Peyer's patch (tissue), 4 donors: ENCODE measurements around the gene PTP4A2. TPM values are rescaled to one million over a fixed set of nuclear protein-coding genes. Genes with fewer than 3 reads are reported as not detected.

Experiments
- DNase-seq, 3 donors: peaks; one replicate each; pipeline ENCODE4 v3.0.0-alpha.2; 2017 to 2019
- H3K27ac ChIP-seq, 4 donors: fragments of 200-600 bp; sonication (generic); one replicate each; pipeline ENCODE4 v1.5.1; 2016 to 2019
- H3K27me3 ChIP-seq, 2 donors: fragments of 200-600 bp; sonication (generic); one replicate each; pipeline ENCODE4 v1.5.1; 2019
- H3K36me3 ChIP-seq, 3 donors: fragments of 200-600 bp; sonication (generic); one replicate each; pipeline ENCODE4 v1.5.1; 2016 to 2019
- H3K4me1 ChIP-seq, 4 donors: fragments of 200-600 bp; sonication (generic); one replicate each; pipeline ENCODE4 v1.5.1; 2016 to 2019
- H3K4me3 ChIP-seq, 4 donors: fragments of 200-600 bp; sonication (generic); 1 replicate in 3 of 4; 2 replicates in 1 of 4; pipeline ENCODE4 v1.5.1; 2016 to 2019; ENCODE audit warnings: mild to moderate bottlenecking in 1 of 4
- H3K9me3 ChIP-seq, 4 donors: fragments of 200-600 bp; sonication (generic); one replicate each; pipeline ENCODE4 v1.5.1; 2016 to 2019; ENCODE audit warnings: mild to moderate bottlenecking in 1 of 4
- CTCF ChIP-seq, 6 experiments: fragments of 450-650 bp in 4 of 6; fragments of 200-600 bp in 2 of 6; sonication (generic) in 1 of 6; IDR thresholded peaks; one replicate each; pipeline ENCODE4 v1.5.1; 2017 to 2019; ENCODE audit warnings: antibody characterized with exemption in 6 of 6, mild to moderate bottlenecking in 3 of 6, moderate library complexity in 1 of 6
- POLR2A ChIP-seq, 2 donors: fragments of 450-650 bp; IDR thresholded peaks; one replicate each; pipeline ENCODE4 v1.5.1; 2017; ENCODE audit warnings: antibody characterized with exemption in 2 of 2, mild to moderate bottlenecking in 2 of 2, moderate library complexity in 2 of 2
- total RNA-seq, 4 donors: library from RNA; depleted of rRNA; stranded (reverse); fragments of >200 nt; gene quantifications; one replicate each; pipeline ENCODE4 v1.1.0, GENCODE V29; 2016

The PTP4A2 gene
- total RNA-seq, 4 donors from 2014 or later = 103 to 165 (median 122) TPM

DNA sequence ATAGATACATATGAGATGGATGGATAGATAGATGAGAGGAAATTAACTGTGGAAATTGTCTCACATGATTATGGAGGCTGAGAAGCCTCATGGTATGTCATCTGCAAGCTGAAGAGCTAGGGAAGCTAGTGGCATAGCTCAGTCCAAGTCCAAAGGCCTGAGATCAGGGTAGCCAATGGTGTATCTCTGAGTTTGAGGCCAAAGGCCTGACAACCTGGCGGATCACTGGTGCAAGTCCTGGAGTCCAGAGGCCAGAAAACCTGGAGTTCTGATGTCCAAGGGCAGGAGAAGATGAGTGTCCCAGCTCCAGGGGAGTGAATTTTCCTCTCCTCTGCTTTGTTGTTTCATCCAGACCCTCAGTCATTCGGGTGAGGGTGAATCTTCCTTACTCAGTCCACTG is 78.4 kb downstream of the PTP4A2 start:
- Histone ChIP-seq H3K4me1 (no peaks in the 10 kb centered on the region), H3K27me3 (no peaks in the 10 kb centered on the region), H3K9me3 (no peaks in the 10 kb centered on the region), H3K4me3 (no peak overlapping the region), H3K27ac (peak overlapping the region in 1 of 4 donors; percentile 5), H3K36me3 (no peaks in the 10 kb centered on the region)
- peak in 2 of 3 donors; percentile 56 to 57 for DNase-seq
- TF ChIP-seq POLR2A (IDR thresholded peaks at IDR 0.05) = no peak
- no peak for TF ChIP-seq CTCF (IDR thresholded peaks at IDR 0.05)

DNA sequence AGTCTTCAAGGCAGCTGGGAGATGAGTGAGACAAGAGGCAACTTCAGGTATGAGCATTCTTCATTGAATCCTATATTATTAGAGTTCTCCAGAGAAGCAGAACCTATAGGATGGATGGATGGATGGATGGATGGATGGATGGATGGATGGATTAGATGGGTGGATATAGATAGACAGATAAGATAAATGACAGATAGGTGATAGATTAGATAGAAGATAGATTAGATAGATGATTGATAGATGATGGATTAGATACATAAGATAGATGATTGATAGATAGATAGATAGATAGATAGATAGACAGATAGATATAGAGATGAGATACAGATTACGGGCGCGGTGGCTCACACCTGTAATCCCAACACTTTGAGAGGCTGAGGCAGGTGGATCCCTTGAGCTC is 79.1 kb downstream of the PTP4A2 start:
- Histone ChIP-seq H3K4me1 (no peaks in the 10 kb centered on the region), H3K27me3 (no peaks in the 10 kb centered on the region), H3K27ac (no peak overlapping the region), H3K36me3 (no peaks in the 10 kb centered on the region), H3K9me3 (no peaks in the 10 kb centered on the region), H3K4me3 (no peak overlapping the region)
- no peak for DNase-seq
- TF ChIP-seq POLR2A (IDR thresholded peaks at IDR 0.05) (no peak), CTCF (IDR thresholded peaks at IDR 0.05) (no peak)

DNA sequence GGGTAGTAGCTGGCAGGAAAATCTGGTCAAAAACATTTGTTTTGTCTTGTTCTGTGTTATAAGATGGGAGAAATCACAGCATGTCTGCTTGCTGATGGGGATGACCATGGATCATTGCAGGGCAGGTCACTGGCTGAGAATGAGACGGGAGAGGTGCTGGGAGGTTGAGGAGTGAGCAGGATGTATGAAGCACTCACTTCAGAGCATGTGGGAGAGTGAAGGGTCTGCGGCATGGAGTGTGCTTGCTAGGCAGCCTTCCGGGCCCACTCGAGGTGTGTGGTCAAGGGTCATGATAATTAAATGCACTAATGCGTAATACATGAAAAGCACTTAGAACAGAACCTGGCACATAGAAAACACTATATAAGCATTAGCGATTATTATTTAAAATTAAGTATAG is 80.3 kb downstream of the PTP4A2 start:
- no peak overlapping the region for H3K27ac ChIP-seq
- H3K27me3 ChIP-seq = no peaks in the 10 kb centered on the region
- H3K9me3 ChIP-seq = no peaks in the 10 kb centered on the region
- no peaks in the 10 kb centered on the region for H3K4me1 ChIP-seq
- no peak overlapping the region for H3K4me3 ChIP-seq
- no peaks in the 10 kb centered on the region for H3K36me3 ChIP-seq
- TF ChIP-seq POLR2A (IDR thresholded peaks at IDR 0.05) = no peak
- TF ChIP-seq CTCF (IDR thresholded peaks at IDR 0.05) = no peak
- no peak for DNase-seq

Other genes with a start within 250 kb of the PTP4A2 start
- 100 to 1,000 TPM in 1 of 4 donors, 10 to 100 TPM in 3; 18.2 to 201 (median 58.3) TPM for gene COL16A1, start 234.4 kb downstream of the PTP4A2 start, total RNA-seq
- 10 to 100 TPM in 3 of 4 donors, 1 to 10 TPM in 1; 3.3 to 39.1 (median 17.2) TPM for gene ADGRB2, start 174.0 kb downstream of the PTP4A2 start, total RNA-seq
- gene SPOCD1, start 122.3 kb downstream of the PTP4A2 start, total RNA-seq = 1 to 10 TPM in 1 of 4 donors, under 1 TPM in 1, not detected in 2; 0.80 to 3.3 TPM
- 10 to 100 TPM; 54.2 to 97.4 (median 59.7) TPM for gene KHDRBS1, start 75.5 kb upstream of the PTP4A2 start, total RNA-seq
- 1 to 10 TPM; 2.5 to 9.9 (median 6.6) TPM for gene TMEM39B, start 134.6 kb upstream of the PTP4A2 start, total RNA-seq
- gene KPNA6, start 169.7 kb upstream of the PTP4A2 start, total RNA-seq = 10 to 100 TPM; 24.8 to 29.8 (median 25.6) TPM
- gene TXLNA, start 241.3 kb upstream of the PTP4A2 start, total RNA-seq = 10 to 100 TPM; 27.1 to 46.2 (median 31.0) TPM